ENCODE data around the gene MORN5. TPM values are rescaled to one million over a fixed set of nuclear protein-coding genes. Genes with fewer than 3 reads are reported as not detected.
"Not testable (repeated sequence)": the region's sequence is repeated elsewhere in the genome, so short reads cannot be mapped to it uniquely, and the experiment has no call there.

The MORN5 gene
- 7.8 TPM for total RNA-seq

DNA sequence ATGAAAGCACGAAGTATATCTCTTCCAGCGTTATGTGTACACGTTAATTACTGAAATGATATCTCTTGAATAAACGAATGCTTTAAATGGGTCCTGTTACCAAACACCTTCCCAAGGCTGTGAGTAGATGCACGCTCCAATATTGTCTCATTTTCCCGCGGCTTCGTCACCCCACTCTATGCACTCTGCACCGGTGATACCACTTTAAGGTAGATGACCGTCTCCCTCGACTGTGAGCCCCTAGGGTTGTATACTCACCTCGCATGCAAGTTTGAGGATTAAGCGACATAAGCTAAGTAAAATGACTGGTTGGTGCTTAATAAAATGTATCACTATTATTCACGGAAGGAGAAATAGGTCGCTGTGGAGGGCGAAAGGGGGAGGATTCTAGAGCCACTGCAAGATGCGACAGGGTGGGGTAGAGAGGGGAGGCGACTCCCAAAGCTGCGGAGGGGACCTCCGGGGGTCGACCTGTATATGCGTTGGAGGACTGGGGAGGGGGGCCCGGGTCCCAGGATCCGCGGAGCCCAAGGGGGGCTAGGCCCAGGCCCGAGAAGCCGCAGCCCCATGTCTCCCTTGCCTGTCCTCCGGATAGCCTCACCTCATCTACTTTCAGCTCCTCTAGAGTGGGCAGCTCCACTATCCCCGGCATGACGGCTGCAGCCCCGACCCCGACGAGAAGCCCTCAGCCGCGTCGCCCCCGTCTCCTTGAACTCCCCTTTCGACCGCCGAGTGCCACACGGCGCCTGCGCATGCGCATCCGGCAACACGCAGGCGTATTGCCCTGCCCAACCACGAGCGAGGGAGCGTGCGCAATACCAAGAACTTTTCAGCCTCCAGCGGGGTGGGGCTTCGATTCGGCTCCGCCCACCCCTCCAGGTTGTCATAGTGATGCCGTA, at the start of gene MORN5, which contains the start of gene NDUFA8:
MORN5 (plus strand) TSS at position 883 of the 899 bp plus-strand sequence. CDS start 65 bp downstream, outside the sequence.
NDUFA8 (minus strand) TSS at position 754 of the 899 bp plus-strand sequence; CDS start at position 652, 102 bp downstream.
- DNase-seq (ENCODE audit: low spot score), result peak; percentile 97

- DNase-seq (ENCODE audit: low spot score), result no peak
Observed at GRCh38 chr9:122110100-122110833, 49.4 kb upstream of the MORN5 start.

GRCh38 chr9:122111413-122112085, 48.2 kb upstream of the MORN5 start:
- no peak for DNase-seq (ENCODE audit: low spot score)

GRCh38 chr9:122112238-122112637, 47.5 kb upstream of the MORN5 start:
- DNase-seq (ENCODE audit: low spot score), result no peak

- no peak for DNase-seq (ENCODE audit: low spot score)
Observed at GRCh38 chr9:122113574-122113973, 46.1 kb upstream of the MORN5 start.

GRCh38 chr9:122115176-122116035, 44.3 kb upstream of the MORN5 start:
- DNase-seq (ENCODE audit: low spot score), result no peak

DNA sequence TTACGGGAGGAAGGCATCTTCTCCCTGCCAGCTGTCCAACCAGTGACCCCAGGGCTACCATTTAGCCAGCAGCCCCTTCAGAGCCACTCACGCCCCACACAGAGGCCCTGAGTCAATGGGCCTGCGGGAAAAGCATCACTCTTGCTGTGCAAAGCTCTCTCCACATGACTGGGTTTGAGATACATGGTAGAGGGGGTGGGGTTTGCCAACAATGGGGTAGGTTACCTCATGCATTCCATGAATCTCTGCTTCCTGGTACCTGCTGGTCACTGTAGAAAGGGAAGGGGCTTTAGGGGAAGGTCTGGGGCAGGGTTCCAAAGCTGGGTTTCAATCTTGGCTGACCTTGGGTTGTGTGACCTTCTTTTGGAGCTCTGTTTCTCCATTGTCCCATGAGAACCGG, 43.7 kb upstream of the MORN5 start:
- DNase-seq (ENCODE audit: low spot score), result no peak

DNA sequence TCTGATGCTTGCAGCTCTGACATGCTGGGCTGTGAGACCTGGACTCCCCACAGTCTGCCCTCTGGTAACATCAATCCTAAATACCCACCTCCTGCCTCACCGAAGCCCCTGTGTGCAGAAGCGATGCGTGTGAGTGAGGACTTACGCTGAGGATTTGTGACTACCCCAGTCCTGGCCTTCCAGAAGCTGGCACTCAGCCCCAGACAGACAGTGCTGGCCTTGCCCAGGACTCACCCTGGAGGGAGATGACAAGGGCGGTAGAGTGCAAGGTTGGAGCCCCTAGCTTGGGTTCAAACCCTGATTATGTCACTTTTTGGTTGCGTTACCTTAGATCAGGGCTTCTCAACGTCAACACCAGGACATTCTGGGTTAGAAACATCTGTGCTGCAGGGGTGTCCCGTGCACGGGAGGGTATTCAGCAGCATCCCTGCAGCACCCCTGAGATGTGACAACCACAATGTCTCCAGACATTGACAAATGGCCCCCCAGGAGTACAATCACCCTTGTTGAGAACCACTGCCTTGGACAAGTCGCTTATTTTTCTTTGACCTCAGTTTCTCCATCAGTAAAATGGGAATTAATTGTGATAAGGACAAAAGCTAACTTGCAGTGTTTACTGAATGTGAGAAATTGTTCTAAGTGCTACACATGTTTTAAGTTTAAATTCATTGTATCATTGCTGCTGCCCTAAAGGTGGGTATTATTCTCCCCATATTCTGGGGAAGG, 43.1 kb upstream of the MORN5 start:
- DNase-seq (ENCODE audit: low spot score), result no peak

- DNase-seq (ENCODE audit: low spot score), result not testable (repeated sequence)
Observed at GRCh38 chr9:122117241-122117640, 42.5 kb upstream of the MORN5 start.

GRCh38 chr9:122118343-122119165, 41.2 kb upstream of the MORN5 start:
- DNase-seq (ENCODE audit: low spot score), result no peak

DNA sequence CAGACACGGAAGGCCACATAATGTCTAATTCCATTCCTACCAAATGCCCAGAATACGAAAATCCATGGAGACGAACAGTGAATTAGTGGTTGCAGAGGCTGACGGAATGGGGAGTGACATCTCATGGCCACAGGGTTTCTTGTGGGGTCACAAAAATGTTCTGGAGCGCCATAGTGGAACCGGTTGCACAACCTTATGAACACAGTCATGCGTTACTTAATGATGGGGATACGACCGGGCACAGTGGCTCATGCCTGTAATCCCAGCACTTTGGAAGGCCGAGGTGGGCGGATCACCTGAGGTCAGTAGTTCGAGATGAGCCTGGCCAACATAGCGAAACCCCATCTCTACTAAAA, 40.6 kb upstream of the MORN5 start:
- DNase-seq (ENCODE audit: low spot score), result no peak

GRCh38 chr9:122119721-122120120, 40.0 kb upstream of the MORN5 start:
- DNase-seq (ENCODE audit: low spot score), result no peak

GRCh38 chr9:122120316-122121071, 39.2 kb upstream of the MORN5 start:
- DNase-seq (ENCODE audit: low spot score), result no peak

- no peak for DNase-seq (ENCODE audit: low spot score)
Observed at GRCh38 chr9:122121391-122121790, 38.3 kb upstream of the MORN5 start.

DNA sequence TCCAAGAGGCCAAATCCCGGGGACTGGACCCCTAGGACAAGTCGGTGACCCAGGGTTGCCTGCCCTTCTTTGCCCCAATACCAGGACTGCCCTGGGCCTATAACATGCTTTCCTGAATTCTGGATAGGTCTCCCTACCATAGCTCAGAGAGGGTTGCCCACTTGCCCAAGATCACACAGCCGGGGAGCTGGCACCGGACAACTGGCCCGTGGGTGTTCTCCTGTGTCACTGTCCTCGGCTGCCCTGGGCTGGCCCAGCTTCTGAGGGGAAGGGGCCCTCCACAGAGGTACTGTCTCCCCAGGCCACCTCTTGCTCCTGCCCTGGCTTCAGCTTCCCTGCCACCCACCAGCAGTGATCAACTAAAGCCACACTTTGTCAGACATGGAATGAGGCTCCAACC, 37.8 kb upstream of the MORN5 start:
- DNase-seq (ENCODE audit: low spot score), result no peak

GRCh38 chr9:122122468-122122867, 37.2 kb upstream of the MORN5 start:
- DNase-seq (ENCODE audit: low spot score), result no peak

DNA sequence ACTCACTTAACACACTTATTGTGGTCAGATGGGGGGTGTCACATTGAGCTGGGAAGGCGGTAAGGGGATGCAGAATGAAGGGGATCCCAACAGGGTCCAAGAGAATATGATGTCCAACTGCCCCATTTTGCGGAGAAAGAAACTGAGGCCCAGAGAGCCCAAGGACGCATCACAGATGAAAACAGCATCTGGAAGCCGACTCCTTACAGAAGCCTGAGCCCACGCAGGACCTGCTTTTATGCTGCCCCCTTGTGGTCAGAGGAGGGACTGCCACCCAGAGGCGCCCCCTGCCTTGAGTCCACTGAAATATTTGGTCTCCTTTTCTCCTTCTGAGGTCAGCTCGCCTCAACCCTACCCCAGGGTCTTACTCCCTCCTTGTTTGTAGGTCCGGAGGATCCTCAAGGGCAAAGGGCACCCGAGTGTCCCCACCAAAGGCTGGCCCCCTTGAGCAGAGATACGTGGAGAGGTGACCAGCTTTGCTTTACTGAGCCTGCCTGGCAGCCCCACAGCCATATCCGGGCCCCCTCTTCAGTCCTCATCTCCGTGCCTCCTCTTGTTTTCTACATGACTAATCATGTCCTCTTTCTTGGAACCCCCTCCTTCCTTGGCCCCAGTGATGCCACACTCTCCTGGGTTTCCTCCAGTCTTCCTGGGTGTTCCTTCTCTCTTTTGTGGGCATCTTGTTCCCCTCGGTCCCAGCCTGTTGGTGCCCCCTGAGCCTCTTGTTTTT, 36.6 kb upstream of the MORN5 start:
- DNase-seq (ENCODE audit: low spot score), result peak; percentile 64

DNA sequence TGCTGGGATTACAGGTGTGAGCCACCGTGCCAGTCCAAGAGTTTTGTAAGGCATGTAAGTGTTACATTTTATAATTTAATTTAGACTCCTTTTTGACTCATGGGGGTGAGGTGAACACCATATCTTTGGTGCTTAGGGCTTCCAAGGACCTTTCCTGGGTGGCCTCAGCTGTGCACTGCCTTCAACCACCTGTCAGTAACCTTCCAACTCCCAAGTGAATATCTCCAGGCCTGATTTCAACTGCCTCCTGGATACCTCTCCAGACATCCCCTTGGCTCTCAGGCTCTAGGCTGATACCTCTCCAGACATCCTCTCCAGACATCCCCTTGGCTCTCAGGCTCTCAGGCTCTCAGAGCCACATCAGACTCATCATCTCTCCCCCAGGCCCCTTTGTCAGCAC, 35.7 kb upstream of the MORN5 start:
- DNase-seq (ENCODE audit: low spot score), result no peak
